ENCODE results near the gene PGAM1.

DNA sequence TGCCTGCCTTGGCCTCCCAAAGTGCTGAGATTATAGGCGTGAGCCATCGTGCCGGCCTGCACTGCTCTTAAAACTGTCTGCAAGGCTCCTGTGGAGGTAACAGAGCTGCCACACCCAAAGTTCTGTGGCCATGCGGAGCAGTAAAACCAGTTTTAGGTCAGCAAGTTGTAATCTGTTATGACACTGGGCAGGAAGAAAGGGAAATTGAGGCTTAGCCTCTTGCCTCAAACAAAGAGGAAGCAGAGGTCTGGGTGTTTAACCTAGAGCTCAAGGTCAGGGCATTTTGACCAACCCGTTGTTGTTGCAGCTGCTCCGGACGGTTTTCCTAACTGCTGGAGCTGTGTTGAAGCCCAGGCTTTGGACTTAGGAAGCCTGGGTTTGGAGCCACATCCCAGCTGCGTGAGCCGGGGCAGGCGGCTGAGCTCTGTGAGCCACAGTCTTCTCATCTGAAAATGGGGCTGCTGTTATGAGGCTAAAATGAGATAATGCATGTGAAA, 17.4 kb upstream of the PGAM1 start:
- TF ChIP-seq EZH2 (IDR thresholded peaks at IDR 0.05; ENCODE audit: borderline replicate concordance) (no peak), EZH2phosphoT487 (IDR thresholded peaks at IDR 0.05; ENCODE audit: low read depth, severe bottlenecking, unreplicated experiment) (no peak), CTCF (IDR thresholded peaks at IDR 0.05; ENCODE audit: poor library complexity) (no peak)
